Transverse colon (tissue), 4 donors: Measurements from ENCODE around the gene GRIP1. TPM values are rescaled to one million over a fixed set of nuclear protein-coding genes. Genes with fewer than 3 reads are reported as not detected.

Source experiments
- DNase-seq: peaks from one replicate; pipeline ENCODE4 v3.0.0-alpha.2; 2019
- H3K27ac ChIP-seq, 4 donors: fragments of 200-600 bp; sonication (generic); 2 replicates each; pipeline ENCODE4 v1.5.1; 2016 to 2018; ENCODE audit warnings: inconsistent platforms in 4 of 4
- H3K27me3 ChIP-seq: fragments of 200-600 bp; sonication (generic); 2 replicates; pipeline ENCODE4 v1.5.1; 2017; ENCODE audit warnings: inconsistent platforms
- H3K36me3 ChIP-seq, 4 donors: fragments of 200-600 bp; sonication (generic); 2 replicates each; pipeline ENCODE4 v1.5.1; 2017 to 2019; ENCODE audit warnings: inconsistent platforms in 4 of 4
- H3K4me1 ChIP-seq, 4 donors: fragments of 200-600 bp; sonication (generic); 2 replicates each; pipeline ENCODE4 v1.5.1; 2017 to 2020; ENCODE audit warnings: inconsistent platforms in 4 of 4
- H3K4me3 ChIP-seq, 4 donors: fragments of 200-600 bp; sonication (generic); 1 replicate in 1 of 4; 2 replicates in 3 of 4; pipeline versions ENCODE4 v1.5.1 to v1.6.1; 2017 to 2019; ENCODE audit warnings: inconsistent platforms in 4 of 4
- H3K9me3 ChIP-seq, 2 donors: fragments of 200-600 bp; sonication (generic); 2 replicates each; pipeline ENCODE4 v1.5.1; 2017 to 2019; ENCODE audit warnings: inconsistent platforms in 2 of 2
- EP300 ChIP-seq: sonication (generic); formaldehyde crosslinking; IDR thresholded peaks from one replicate; pipeline ENCODE4 v1.6.1; 2017; ENCODE audit warnings: antibody characterized with exemption, low read depth
- POLR2A ChIP-seq: fragments of 450-650 bp; IDR thresholded peaks from one replicate; pipeline ENCODE4 v1.6.1; 2016; ENCODE audit warnings: antibody characterized with exemption, mild to moderate bottlenecking, moderate library complexity
- POLR2AphosphoS5 ChIP-seq, 3 donors: sonication (generic); formaldehyde crosslinking; IDR thresholded peaks; one replicate each; pipeline ENCODE4 v1.6.1; 2016; ENCODE audit warnings: antibody characterized with exemption in 3 of 3
- WGBS, 2 donors: methylation state at CpG; one replicate each; pipeline ENCODE4 v1.1.5; 2018; ENCODE audit warnings: low coverage in 1 of 2; 5-methylcytosine and 5-hydroxymethylcytosine counted together
- in situ Hi-C, 4 donors: fragments of 200-750 bp; cut with MboI; loops; one replicate each; pipeline versions ENCODE4 v1.15.0 to v1.15.1; 2017; ENCODE audit warnings: low sequenced_read_pairs in 3 of 4, low pct_ligation_motif_present in 1 of 4, low pct_unique_long_range_greater_than_20kb in 1 of 4
- intact Hi-C: fragments of 100-400 bp; cut with DNase I; formaldehyde crosslinking; loops from one replicate; pipeline ENCODE4 v1.15.1; 2023; ENCODE audit warnings: low total_unique reads
- total RNA-seq, 4 donors: library from RNA; depleted of rRNA; stranded (reverse); fragments of >200 nt; gene quantifications; one replicate each; pipeline ENCODE4 v1.1.0, GENCODE V29; 2016
- TF ChIP-seq, protein P1 (sequence below), 5 experiments: fragments of 200-600 bp in 3 of 5; fragments of 450-650 bp in 2 of 5; sonication (generic) in 3 of 5; IDR thresholded peaks; 1 replicate in 2 of 5; 2 replicates in 3 of 5; pipeline ENCODE4 v1.5.1; 2016 to 2017; ENCODE audit warnings: antibody characterized with exemption in 5 of 5, inconsistent platforms in 3 of 5, mild to moderate bottlenecking in 2 of 5, moderate library complexity in 1 of 5

The GRIP1 gene
- total RNA-seq, 4 donors from 2014 or later, result 4.4 to 9.0 (median 8.2) TPM

DNA sequence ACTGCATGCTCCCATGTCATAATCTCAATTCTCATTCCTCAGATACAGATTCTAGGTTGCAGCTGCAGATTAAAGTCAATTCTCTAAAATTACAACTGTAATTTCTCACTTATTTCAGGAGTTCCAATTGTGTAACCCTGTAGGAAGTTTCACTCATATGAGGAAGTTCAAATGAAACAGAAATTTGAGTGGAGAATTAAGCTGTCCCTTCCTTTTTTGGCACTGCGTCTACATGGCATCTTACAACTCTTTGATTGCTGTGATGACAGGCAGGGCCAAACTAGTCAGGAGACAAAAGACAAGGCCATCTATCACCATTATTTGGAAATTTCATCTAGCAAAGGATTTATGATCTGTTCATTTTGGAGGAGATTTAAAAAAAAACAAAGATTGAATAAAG lies 13.3 kb upstream of the GRIP1 start:
- in situ Hi-C loops, result loop anchor here (25.0 kb wide), 3 partner anchors 170 to 430 kb away; no protein-coding TSS in a partner anchor
- no peak overlapping the region for H3K4me3 ChIP-seq
- no peak for DNase-seq
- whole genome bisulfite sequencing, 2 donors, result 50 to 56% methylated on average over 1 of the region's 1 CpG
- H3K4me1 ChIP-seq, result no peaks in the 10 kb centered on the region
- no peaks in the 10 kb centered on the region for H3K27me3 ChIP-seq
- TF ChIP-seq POLR2AphosphoS5 (IDR thresholded peaks at IDR 0.05) (no peak), EP300 (no peak), POLR2A (no peak)
- TF ChIP-seq, protein P1, sequence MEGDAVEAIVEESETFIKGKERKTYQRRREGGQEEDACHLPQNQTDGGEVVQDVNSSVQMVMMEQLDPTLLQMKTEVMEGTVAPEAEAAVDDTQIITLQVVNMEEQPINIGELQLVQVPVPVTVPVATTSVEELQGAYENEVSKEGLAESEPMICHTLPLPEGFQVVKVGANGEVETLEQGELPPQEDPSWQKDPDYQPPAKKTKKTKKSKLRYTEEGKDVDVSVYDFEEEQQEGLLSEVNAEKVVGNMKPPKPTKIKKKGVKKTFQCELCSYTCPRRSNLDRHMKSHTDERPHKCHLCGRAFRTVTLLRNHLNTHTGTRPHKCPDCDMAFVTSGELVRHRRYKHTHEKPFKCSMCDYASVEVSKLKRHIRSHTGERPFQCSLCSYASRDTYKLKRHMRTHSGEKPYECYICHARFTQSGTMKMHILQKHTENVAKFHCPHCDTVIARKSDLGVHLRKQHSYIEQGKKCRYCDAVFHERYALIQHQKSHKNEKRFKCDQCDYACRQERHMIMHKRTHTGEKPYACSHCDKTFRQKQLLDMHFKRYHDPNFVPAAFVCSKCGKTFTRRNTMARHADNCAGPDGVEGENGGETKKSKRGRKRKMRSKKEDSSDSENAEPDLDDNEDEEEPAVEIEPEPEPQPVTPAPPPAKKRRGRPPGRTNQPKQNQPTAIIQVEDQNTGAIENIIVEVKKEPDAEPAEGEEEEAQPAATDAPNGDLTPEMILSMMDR (IDR thresholded peaks at IDR 0.05), result no peak
- intact Hi-C loops, result no loop called here
- no peak overlapping the region for H3K27ac ChIP-seq
- no peaks in the 10 kb centered on the region for H3K36me3 ChIP-seq
- H3K9me3 ChIP-seq, result no peaks in the 10 kb centered on the region

DNA sequence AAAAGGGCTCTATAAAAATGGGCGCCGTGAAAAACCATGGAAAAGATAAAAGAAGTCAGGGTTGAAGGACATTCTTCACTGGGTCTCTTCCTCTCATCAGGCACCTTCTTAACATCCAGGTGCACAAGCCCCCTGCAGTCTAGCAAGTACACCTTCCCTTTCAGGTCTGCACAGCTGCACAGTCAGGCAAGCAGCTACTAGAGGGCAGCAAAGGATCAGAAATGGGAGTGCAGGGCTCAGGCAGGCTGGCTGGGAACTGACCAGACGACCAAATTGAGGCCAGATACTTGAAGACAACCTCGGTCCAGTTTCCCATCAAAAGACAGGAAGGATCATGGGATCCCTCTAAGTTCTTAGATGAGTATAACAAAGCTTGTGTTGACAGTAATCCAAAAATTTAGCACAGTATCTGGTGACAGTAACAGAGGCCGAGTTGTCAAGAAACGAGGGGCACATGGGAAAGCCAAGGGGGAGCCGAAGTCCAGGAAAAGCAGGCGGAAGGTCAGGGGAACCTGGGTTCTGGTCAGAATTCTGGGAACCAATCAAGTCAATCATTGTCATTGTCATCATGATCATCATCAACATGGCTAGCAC lies 10.1 kb upstream of the GRIP1 start:
- peak; percentile 22 for DNase-seq
- in situ Hi-C loops, result loop anchor here (25.0 kb wide), 3 partner anchors 173 to 427 kb away; no protein-coding TSS in a partner anchor
- intact Hi-C loops, result no loop called here

DNA sequence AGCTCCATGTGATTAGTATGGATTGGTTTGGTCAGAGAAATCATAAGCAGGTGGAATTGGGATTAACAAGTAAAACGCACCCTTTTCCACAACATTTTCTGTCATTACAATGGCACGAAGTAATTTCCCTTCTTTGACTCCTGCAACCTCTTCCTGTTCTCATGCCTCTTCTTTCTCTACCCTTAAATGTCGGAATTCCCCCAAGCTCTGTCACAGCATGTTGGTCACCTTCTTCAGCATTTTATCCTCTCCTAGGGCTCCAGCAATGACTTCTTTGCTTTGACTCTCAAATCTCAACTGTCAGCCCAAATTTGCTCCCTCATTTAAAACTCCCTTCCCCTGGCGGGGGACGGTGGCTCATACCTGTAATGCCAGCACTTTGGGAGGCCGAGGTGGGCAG lies 5.3 kb upstream of the GRIP1 start:
- intact Hi-C loops, result no loop called here
- no peak for DNase-seq
- H3K9me3 ChIP-seq, result no peaks in the 10 kb centered on the region
- H3K4me1 ChIP-seq, result no peaks in the 10 kb centered on the region
- 92 to 95% methylated on average over 4 to 6 of the region's 6 CpGs for whole genome bisulfite sequencing, 2 donors
- H3K27ac ChIP-seq, result no peak overlapping the region
- no peaks in the 10 kb centered on the region for H3K27me3 ChIP-seq
- TF ChIP-seq EP300 (no peak), POLR2AphosphoS5 (IDR thresholded peaks at IDR 0.05) (no peak), POLR2A (no peak)
- TF ChIP-seq, protein P1 (IDR thresholded peaks at IDR 0.05), result no peak
- no peaks in the 10 kb centered on the region for H3K36me3 ChIP-seq
- in situ Hi-C loops, result loop anchor here (25.0 kb wide), 3 partner anchors 178 to 422 kb away; no protein-coding TSS in a partner anchor
- H3K4me3 ChIP-seq, result no peak overlapping the region

More for the DNA sequence above, 10.1 kb upstream of the GRIP1 start:
- no peaks in the 10 kb centered on the region for H3K36me3 ChIP-seq
- no peaks in the 10 kb centered on the region for H3K4me1 ChIP-seq
- WGBS, 2 donors, result 27 to 58% methylated on average over 3 to 8 of the region's 8 CpGs
- no peak for TF ChIP-seq POLR2A
- TF ChIP-seq, protein P1 (IDR thresholded peaks at IDR 0.05), result peak in 4 of 5 experiments; percentile 20 to 44 (median 21)
- H3K27ac ChIP-seq, result no peak overlapping the region
- H3K27me3 ChIP-seq, result no peaks in the 10 kb centered on the region
- H3K9me3 ChIP-seq, result no peaks in the 10 kb centered on the region
- H3K4me3 ChIP-seq, result no peak overlapping the region

DNA sequence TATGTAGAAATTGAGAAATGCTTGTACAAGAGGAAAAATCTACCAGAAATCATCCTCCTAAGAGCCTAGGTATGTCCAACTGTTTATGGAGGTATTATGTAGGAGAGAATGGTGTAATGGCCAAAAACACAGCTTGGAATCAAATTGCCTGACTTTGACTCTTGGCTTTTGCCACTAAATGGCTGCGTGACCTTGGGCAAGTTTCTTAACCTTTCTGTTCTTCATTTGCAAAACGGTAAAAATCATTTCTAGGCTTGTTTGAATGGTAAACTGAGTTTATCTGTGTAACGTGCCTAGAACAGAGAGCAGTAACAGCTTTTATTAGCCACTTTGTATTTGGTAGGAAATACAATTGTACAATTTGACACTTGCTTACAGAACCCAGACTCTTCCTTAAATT lies 4.9 kb upstream of the GRIP1 start:
- in situ Hi-C loops, result loop anchor here (25.0 kb wide), 3 partner anchors 178 to 422 kb away; no protein-coding TSS in a partner anchor
- H3K4me3 ChIP-seq, result no peak overlapping the region
- WGBS, 2 donors, result 91 to 96% methylated on average over 3 of the region's 3 CpGs

More for the DNA sequence above, 4.9 kb upstream of the GRIP1 start:
- Histone ChIP-seq H3K4me1 (no peaks in the 10 kb centered on the region), H3K27ac (no peak overlapping the region), H3K9me3 (no peaks in the 10 kb centered on the region), H3K27me3 (no peaks in the 10 kb centered on the region), H3K36me3 (no peaks in the 10 kb centered on the region)
- TF ChIP-seq EP300, result no peak
- TF ChIP-seq POLR2AphosphoS5 (IDR thresholded peaks at IDR 0.05), result no peak
- TF ChIP-seq, protein P1 (IDR thresholded peaks at IDR 0.05), result no peak
- TF ChIP-seq POLR2A, result no peak
- intact Hi-C loops, result no loop called here
- DNase-seq, result no peak
